Thyroid gland (tissue), 4 donors: ENCODE results near the gene TRAPPC6A.

ENCODE experiments used
- POLR2A ChIP-seq, 2 donors: fragments of 450-650 bp; IDR thresholded peaks; one replicate each; pipeline ENCODE4 v1.6.1; 2017; ENCODE audit warnings: antibody characterized with exemption in 2 of 2, mild to moderate bottlenecking in 2 of 2, moderate library complexity in 1 of 2
- TF ChIP-seq, protein P1 (sequence below), 6 experiments: fragments of 200-600 bp in 3 of 6; fragments of 450-650 bp in 3 of 6; sonication (generic) in 3 of 6; IDR thresholded peaks; one replicate each; pipeline ENCODE4 v1.5.1; 2016 to 2019; ENCODE audit warnings: antibody characterized with exemption in 6 of 6, mild to moderate bottlenecking in 2 of 6, inconsistent platforms in 1 of 6, moderate library complexity in 1 of 6

GRCh38 chr19:45144431-45145269 lies 33.4 kb downstream of the TRAPPC6A start:
- TF ChIP-seq, protein P1, sequence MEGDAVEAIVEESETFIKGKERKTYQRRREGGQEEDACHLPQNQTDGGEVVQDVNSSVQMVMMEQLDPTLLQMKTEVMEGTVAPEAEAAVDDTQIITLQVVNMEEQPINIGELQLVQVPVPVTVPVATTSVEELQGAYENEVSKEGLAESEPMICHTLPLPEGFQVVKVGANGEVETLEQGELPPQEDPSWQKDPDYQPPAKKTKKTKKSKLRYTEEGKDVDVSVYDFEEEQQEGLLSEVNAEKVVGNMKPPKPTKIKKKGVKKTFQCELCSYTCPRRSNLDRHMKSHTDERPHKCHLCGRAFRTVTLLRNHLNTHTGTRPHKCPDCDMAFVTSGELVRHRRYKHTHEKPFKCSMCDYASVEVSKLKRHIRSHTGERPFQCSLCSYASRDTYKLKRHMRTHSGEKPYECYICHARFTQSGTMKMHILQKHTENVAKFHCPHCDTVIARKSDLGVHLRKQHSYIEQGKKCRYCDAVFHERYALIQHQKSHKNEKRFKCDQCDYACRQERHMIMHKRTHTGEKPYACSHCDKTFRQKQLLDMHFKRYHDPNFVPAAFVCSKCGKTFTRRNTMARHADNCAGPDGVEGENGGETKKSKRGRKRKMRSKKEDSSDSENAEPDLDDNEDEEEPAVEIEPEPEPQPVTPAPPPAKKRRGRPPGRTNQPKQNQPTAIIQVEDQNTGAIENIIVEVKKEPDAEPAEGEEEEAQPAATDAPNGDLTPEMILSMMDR (IDR thresholded peaks at IDR 0.05), result no peak
- no peak for TF ChIP-seq POLR2A (IDR thresholded peaks at IDR 0.05)
